ENCODE measurements around the gene SIGLEC7.

Gene SIGLEC7

GRCh38 chr19:51103926-51104341, 38.2 kb upstream of the SIGLEC7 start:
- H3K4me3 ChIP-seq (replicated peaks in 1 of 2; ENCODE audit: low read depth in 2 of 2, low read length in 2 of 2), result no peak overlapping the region
- no peak for DNase-seq (ENCODE audit: low read depth in 2 of 2)
- no peak for TF ChIP-seq CTCF (IDR thresholded peaks at IDR 0.05; ENCODE audit: low read depth, low read length)

GRCh38 chr19:51107406-51108065, 34.6 kb upstream of the SIGLEC7 start:
- no peak for TF ChIP-seq CTCF (IDR thresholded peaks at IDR 0.05; ENCODE audit: low read depth, low read length)
- H3K4me3 ChIP-seq (replicated peaks in 1 of 2; ENCODE audit: low read depth in 2 of 2, low read length in 2 of 2), result peak overlapping the region; percentile 71 to 86
- peak; percentile 14 to 54 for DNase-seq (ENCODE audit: low read depth in 2 of 2)

- peak; percentile 16 for TF ChIP-seq CTCF (IDR thresholded peaks at IDR 0.05; ENCODE audit: low read depth, low read length)
- H3K4me3 ChIP-seq (replicated peaks in 1 of 2; ENCODE audit: low read depth in 2 of 2, low read length in 2 of 2), result peak within 1 kb of the TSS; percentile 71 to 86
- DNase-seq (ENCODE audit: low read depth in 2 of 2), result peak; percentile 99
Measured at GRCh38 chr19:51108066-51108804, 33.9 kb upstream of the SIGLEC7 start, which contains the start of gene CTU1. CTU1 (minus strand) TSS chr19:51108409; CDS start chr19:51104569, 3,840 bp downstream.

GRCh38 chr19:51108805-51109146, 33.3 kb upstream of the SIGLEC7 start:
- H3K4me3 ChIP-seq (replicated peaks in 1 of 2; ENCODE audit: low read depth in 2 of 2, low read length in 2 of 2), result peak overlapping the region; percentile 58 to 71
- TF ChIP-seq CTCF (IDR thresholded peaks at IDR 0.05; ENCODE audit: low read depth, low read length), result no peak
- DNase-seq (ENCODE audit: low read depth in 2 of 2), result no peak

GRCh38 chr19:51110666-51110971, 31.5 kb upstream of the SIGLEC7 start:
- DNase-seq (ENCODE audit: low read depth in 2 of 2), result no peak
- no peak overlapping the region for H3K4me3 ChIP-seq (replicated peaks in 1 of 2; ENCODE audit: low read depth in 2 of 2, low read length in 2 of 2)
- TF ChIP-seq CTCF (IDR thresholded peaks at IDR 0.05; ENCODE audit: low read depth, low read length), result no peak

GRCh38 chr19:51111606-51112005, 30.5 kb upstream of the SIGLEC7 start:
- H3K4me3 ChIP-seq (replicated peaks in 1 of 2; ENCODE audit: low read depth in 2 of 2, low read length in 2 of 2), result no peak overlapping the region
- peak; percentile 39 for TF ChIP-seq CTCF (IDR thresholded peaks at IDR 0.05; ENCODE audit: low read depth, low read length)
- DNase-seq (ENCODE audit: low read depth in 2 of 2), result no peak

All from cardiac fibroblast (primary cell).